ENCODE results near the gene ABHD12.
"Not testable (repeated sequence)": the region's sequence is repeated elsewhere in the genome, so short reads cannot be mapped to it uniquely, and the experiment has no call there.

ABHD12 gene

GRCh38 chr20:25353353-25353746 lies 37.3 kb downstream of the ABHD12 start:
- DNase-seq, result no peak

GRCh38 chr20:25352746-25353145 lies 37.9 kb downstream of the ABHD12 start:
- DNase-seq, result no peak

GRCh38 chr20:25351024-25351360 lies 39.6 kb downstream of the ABHD12 start:
- no peak for DNase-seq

- DNase-seq, result no peak
These were observed 44.3 kb downstream of the ABHD12 start for GRCh38 chr20:25346349-25346748.

- no peak for DNase-seq
These were observed 44.9 kb downstream of the ABHD12 start for GRCh38 chr20:25345721-25346120.

GRCh38 chr20:25344634-25345033 lies 46.0 kb downstream of the ABHD12 start:
- no peak for DNase-seq

GRCh38 chr20:25341716-25342680 lies 48.6 kb downstream of the ABHD12 start:
- DNase-seq, result no peak

GRCh38 chr20:25340380-25340779 lies 50.3 kb downstream of the ABHD12 start:
- no peak for DNase-seq

DNA sequence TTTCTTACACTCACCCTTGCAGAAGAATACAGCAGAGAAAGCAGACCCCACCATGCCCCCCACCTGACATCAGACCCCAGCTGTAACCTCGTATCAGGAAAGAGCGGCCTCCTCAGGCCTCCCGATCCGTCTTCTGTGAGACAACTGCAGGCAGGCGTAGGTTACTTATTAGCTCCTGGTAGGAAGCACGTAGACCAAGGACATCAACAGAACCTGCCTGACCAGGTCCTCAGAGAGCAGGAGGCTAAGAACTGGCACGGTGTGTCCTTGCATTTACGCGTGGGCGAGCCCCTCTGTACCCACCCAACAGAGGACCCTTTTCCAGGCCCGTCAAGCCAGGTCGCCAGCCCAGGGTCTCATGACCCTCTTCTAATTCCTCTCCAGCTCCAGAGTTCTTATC lies 51.0 kb downstream of the ABHD12 start:
- no peak for DNase-seq

GRCh38 chr20:25338112-25339023 lies 52.3 kb downstream of the ABHD12 start:
- DNase-seq, result no peak

- DNase-seq, result no peak
These were observed 53.8 kb downstream of the ABHD12 start for GRCh38 chr20:25336561-25337422.

DNA sequence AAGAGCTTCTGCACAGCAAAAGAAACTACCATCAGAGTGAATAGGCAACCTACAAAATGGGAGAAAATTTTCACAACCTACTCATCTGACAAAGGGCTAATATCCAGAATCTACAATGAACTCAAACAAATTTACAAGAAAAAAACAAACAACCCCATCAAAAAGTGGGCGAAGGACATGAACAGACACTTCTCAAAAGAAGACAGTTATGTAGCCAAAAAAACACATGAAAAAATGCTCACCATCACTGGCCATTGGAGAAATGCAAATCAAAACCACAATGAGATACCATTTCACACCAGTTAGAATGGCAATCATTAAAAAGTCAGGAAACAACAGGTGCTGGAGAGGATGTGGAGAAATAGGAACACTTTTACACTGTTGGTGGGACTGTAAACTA lies 55.7 kb downstream of the ABHD12 start:
- DNase-seq, result not testable (repeated sequence)

- no peak for DNase-seq
These were observed 61.6 kb downstream of the ABHD12 start for GRCh38 chr20:25328954-25329498.

GRCh38 chr20:25327521-25328235 lies 63.0 kb downstream of the ABHD12 start:
- no peak for DNase-seq

- no peak for DNase-seq
These were observed 64.6 kb downstream of the ABHD12 start for GRCh38 chr20:25325997-25326396.

- DNase-seq, result no peak
These were observed 65.6 kb downstream of the ABHD12 start for GRCh38 chr20:25325073-25325472.

DNA sequence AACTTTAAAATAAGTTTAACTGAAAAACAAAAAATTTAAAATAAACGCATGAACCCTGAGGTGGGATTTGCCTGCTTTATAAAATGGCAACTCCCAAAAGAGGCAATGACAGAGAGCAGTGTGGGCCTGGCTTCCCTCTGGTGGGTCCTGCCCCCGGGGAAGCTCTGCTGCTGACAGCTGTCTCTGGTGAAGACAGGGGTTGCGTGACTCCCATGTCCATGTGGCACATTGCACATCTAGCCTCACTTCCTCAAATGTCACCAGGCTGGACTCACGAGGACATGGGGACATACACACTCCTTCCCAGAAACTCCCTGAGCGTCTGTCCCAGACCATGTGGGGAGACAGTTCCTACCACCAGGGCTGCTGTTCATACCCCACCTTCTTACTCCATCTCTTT lies 66.2 kb downstream of the ABHD12 start:
- DNase-seq, result no peak

- no peak for DNase-seq
These were observed 67.0 kb downstream of the ABHD12 start for GRCh38 chr20:25323496-25324246.

DNA sequence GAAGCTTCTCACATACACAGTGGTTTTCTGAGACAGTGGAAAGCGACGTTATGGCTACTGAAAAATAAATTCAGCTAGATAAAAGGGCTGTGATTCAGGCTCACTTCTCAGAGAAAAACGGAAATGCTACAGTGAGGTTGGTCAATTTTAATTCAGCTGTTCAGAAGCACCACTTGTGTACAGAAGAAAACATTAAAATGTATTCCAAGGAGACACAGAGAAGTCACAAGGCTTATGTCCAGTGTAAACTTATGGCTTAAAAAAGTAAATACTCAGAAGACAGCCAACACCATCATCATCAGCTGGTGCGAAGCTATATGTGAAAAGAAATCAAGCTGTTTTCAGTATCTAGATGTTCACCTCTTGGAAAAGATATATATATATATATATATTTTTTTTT lies 68.6 kb downstream of the ABHD12 start:
- DNase-seq, result no peak

- no peak for DNase-seq
These were observed 69.3 kb downstream of the ABHD12 start for GRCh38 chr20:25321262-25321831.

Data from amniotic stem cell (primary cell).